IMR-90 (cell line): ENCODE data around the gene R3HDM4. TPM values are rescaled to one million over a fixed set of nuclear protein-coding genes. Genes with fewer than 3 reads are reported as not detected.

Source experiments
- ATAC-seq: fragments of 200-7000 bp; cut with Tn5 transposase; 2 replicates; pipeline ENCODE4 v1.9.1; 2020; ENCODE audit warnings: low read depth, mild to moderate bottlenecking, moderate library complexity
- BruUV-seq: library from RNA; stranded (reverse); fragments of 400-500 nt; replicated peaks from 2 replicates; lab custom pipeline; 2021; lab: Mats Ljungman, UMichigan
- CTCF ChIA-PET: fragments of 300-600 bp; formaldehyde crosslinking; extraction: SDS; loops from one replicate; lab custom pipeline; 2021; ENCODE audit warnings: antibody characterized with exemption; lab: Yijun Ruan, JAX
- POLR2A ChIA-PET: fragments of 300-600 bp; sonication (Branson Sonifier 250); formaldehyde crosslinking; loops from one replicate; lab custom pipeline; 2022; ENCODE audit warnings: antibody characterized with exemption; ENCODE audit not compliant: unreplicated experiment; lab: Charles Lee
- DNase-seq: peaks from one replicate; pipeline ENCODE4 v3.0.0; 2013
- H2AFZ ChIP-seq: replicated peaks from 2 replicates; pipeline ENCODE3; 2013; ENCODE audit warnings: low read length, mild to moderate bottlenecking; ENCODE audit not compliant: poor library complexity
- H2AK5ac ChIP-seq: 2 replicates; pipeline ENCODE4 v1.6.1; 2013; ENCODE audit warnings: low read depth, low read length, inconsistent platforms
- H2AK9ac ChIP-seq: replicated peaks from 2 replicates; pipeline ENCODE3; 2013; ENCODE audit warnings: mild to moderate bottlenecking, low read depth, low read length, moderate library complexity; ENCODE audit not compliant: poor library complexity
- H2BK120ac ChIP-seq: 2 replicates; pipeline ENCODE4 v1.6.1; 2013; ENCODE audit warnings: low read depth, low read length, inconsistent platforms
- H2BK15ac ChIP-seq: 3 replicates; pipeline ENCODE4 v1.6.1; 2013; ENCODE audit warnings: low read depth, low read length, inconsistent platforms
- H2BK20ac ChIP-seq: 2 replicates; pipeline ENCODE4 v1.6.1; 2013; ENCODE audit warnings: low read depth, mild to moderate bottlenecking, inconsistent platforms, low read length, moderate library complexity
- H2BK5ac ChIP-seq: 2 replicates; pipeline ENCODE4 v1.6.1; 2013; ENCODE audit warnings: mild to moderate bottlenecking, low read depth, low read length, inconsistent platforms; ENCODE audit not compliant: poor library complexity, severe bottlenecking
- H3K14ac ChIP-seq: replicated peaks from 2 replicates; pipeline ENCODE4 v1.6.1; 2013; ENCODE audit warnings: low read depth, low read length, inconsistent platforms
- H3K18ac ChIP-seq: 2 replicates; pipeline ENCODE4 v1.6.1; 2013; ENCODE audit warnings: low read depth, low read length, control low read depth
- H3K23ac ChIP-seq: 2 replicates; pipeline ENCODE4 v1.6.1; 2013; ENCODE audit warnings: low read depth, low read length, inconsistent platforms
- H3K27ac ChIP-seq: 2 replicates; pipeline ENCODE4 v1.5.1; 2013; ENCODE audit warnings: mild to moderate bottlenecking, control low read depth, low read length; ENCODE audit not compliant: insufficient read depth
- H3K27me3 ChIP-seq: 2 replicates; pipeline ENCODE4 v1.6.1; 2013; ENCODE audit warnings: low read length; ENCODE audit not compliant: control insufficient read depth, insufficient read depth
- H3K36me3 ChIP-seq: 2 replicates; pipeline ENCODE4 v1.6.1; 2013; ENCODE audit warnings: low read length, mixed read lengths; ENCODE audit not compliant: control insufficient read depth, insufficient read depth
- H3K4ac ChIP-seq: 2 replicates; pipeline ENCODE4 v1.6.1; 2013; ENCODE audit warnings: low read depth, low read length, inconsistent platforms
- H3K4me1 ChIP-seq: 2 replicates; pipeline ENCODE4 v1.6.1; 2013; ENCODE audit warnings: low read length, mixed read lengths; ENCODE audit not compliant: control insufficient read depth, insufficient read depth
- H3K4me2 ChIP-seq: 2 replicates; pipeline ENCODE4 v1.6.1; 2013; ENCODE audit warnings: low read depth, mild to moderate bottlenecking, control low read depth, low read length, moderate library complexity
- H3K4me3 ChIP-seq: 2 replicates; pipeline ENCODE4 v1.5.1; 2013; ENCODE audit warnings: low read depth, mild to moderate bottlenecking, control low read depth, low read length, moderate library complexity; ENCODE audit not compliant: insufficient read depth
- H3K56ac ChIP-seq: 2 replicates; pipeline ENCODE4 v1.6.1; 2013; ENCODE audit warnings: low read length, inconsistent platforms; ENCODE audit not compliant: insufficient read depth; ENCODE audit errors: extremely low read depth
- H3K79me1 ChIP-seq, 2 experiments: 2 replicates each; pipeline ENCODE4 v1.6.1; 2013; ENCODE audit warnings: low read length in 2 of 2, inconsistent platforms in 1 of 2, low read depth in 1 of 2
- H3K9ac ChIP-seq: 2 replicates; pipeline ENCODE4 v1.6.1; 2013; ENCODE audit warnings: low read depth, low read length, control low read depth
- H3K9me1 ChIP-seq: 2 replicates; pipeline ENCODE4 v1.6.1; 2013; ENCODE audit warnings: low read length, inconsistent platforms; ENCODE audit not compliant: insufficient read depth
- H3K9me3 ChIP-seq: 2 replicates; pipeline ENCODE4 v1.6.1; 2013; ENCODE audit warnings: low read length; ENCODE audit not compliant: control insufficient read depth, insufficient read depth
- H4K20me1 ChIP-seq: 2 replicates; pipeline ENCODE4 v1.6.1; 2013; ENCODE audit warnings: low read length, inconsistent platforms; ENCODE audit not compliant: insufficient read depth
- H4K5ac ChIP-seq: 2 replicates; pipeline ENCODE4 v1.6.1; 2013; ENCODE audit warnings: mild to moderate bottlenecking, low read depth, low read length, control low read depth
- H4K8ac ChIP-seq, 2 experiments: 2 replicates each; pipeline ENCODE4 v1.6.1; 2013; ENCODE audit warnings: low read depth in 2 of 2, low read length in 2 of 2, control low read depth in 1 of 2, inconsistent platforms in 1 of 2
- H4K91ac ChIP-seq: 2 replicates; pipeline ENCODE4 v1.6.1; 2013; ENCODE audit warnings: low read depth, low read length, inconsistent platforms; ENCODE audit not compliant: insufficient read depth
- BHLHE40 ChIP-seq: fragments of 150-350 bp; IDR thresholded peaks from 2 replicates; pipeline ENCODE4 v1.6.1; 2016; ENCODE audit warnings: mild to moderate bottlenecking, low read depth, low read length
- CEBPB ChIP-seq: IDR thresholded peaks from 2 replicates; pipeline ENCODE4 v1.6.1; 2012; ENCODE audit warnings: low read depth, low read length, improper control_type of control experiment
- CHD1 ChIP-seq: IDR thresholded peaks from 2 replicates; pipeline ENCODE4 v1.6.1; 2012; ENCODE audit warnings: low read depth, low read length, improper control_type of control experiment
- FOS ChIP-seq: fragments of 150-350 bp; IDR thresholded peaks from 2 replicates; pipeline ENCODE4 v1.6.1; 2016; ENCODE audit warnings: low read depth, low read length
- MAFK ChIP-seq: IDR thresholded peaks from 2 replicates; pipeline ENCODE4 v1.6.1; 2012; ENCODE audit warnings: low read depth, low read length, improper control_type of control experiment
- MAZ ChIP-seq: IDR thresholded peaks from 2 replicates; pipeline ENCODE4 v1.6.1; 2012; ENCODE audit warnings: low read depth, mild to moderate bottlenecking, low read length, improper control_type of control experiment, moderate library complexity, borderline replicate concordance
- MXI1 ChIP-seq: IDR thresholded peaks from 2 replicates; pipeline ENCODE4 v1.6.1; 2012; ENCODE audit warnings: low read depth, mild to moderate bottlenecking, low read length, moderate library complexity, borderline replicate concordance
- NFE2L2 ChIP-seq: fragments of 150-350 bp; IDR thresholded peaks from 2 replicates; pipeline ENCODE4 v1.6.1; 2016; ENCODE audit warnings: low read depth, mild to moderate bottlenecking, low read length
- POLR2A ChIP-seq: IDR thresholded peaks from 2 replicates; pipeline ENCODE4 v1.6.1; 2012; ENCODE audit warnings: mild to moderate bottlenecking, low read depth, low read length
- RAD21 ChIP-seq: IDR thresholded peaks from 2 replicates; pipeline ENCODE4 v1.6.1; 2012; ENCODE audit warnings: low read length, improper control_type of control experiment
- RCOR1 ChIP-seq: IDR thresholded peaks from 2 replicates; pipeline ENCODE4 v1.6.1; 2012; ENCODE audit warnings: mild to moderate bottlenecking, low read length, improper control_type of control experiment; ENCODE audit not compliant: insufficient replicate concordance
- RFX5 ChIP-seq: IDR thresholded peaks from 2 replicates; pipeline ENCODE4 v1.8.0; 2012; ENCODE audit warnings: low read depth, mild to moderate bottlenecking, low read length, moderate library complexity
- SMC3 ChIP-seq: fragments of 150-350 bp; IDR thresholded peaks from 2 replicates; pipeline ENCODE4 v1.6.1; 2016; ENCODE audit warnings: low read depth, mild to moderate bottlenecking, antibody characterized with exemption, low read length, moderate library complexity
- WGBS, 2 experiments: methylation state at CpG; one replicate each; pipeline versions ENCODE4 v1.1.5 to v1.1.7; 2013; ENCODE audit warnings: missing lambda C conversion rate in 2 of 2; ENCODE audit not compliant: insufficient read length in 1 of 2; ENCODE audit errors: extremely low coverage in 2 of 2; 5-methylcytosine and 5-hydroxymethylcytosine counted together
- dilution Hi-C: fragments of 300-500 bp; cut with HindIII; formaldehyde crosslinking; loops from one replicate; pipeline ENCODE4 v1.14.3; 2018; ENCODE audit warnings: low sequenced_read_pairs; ENCODE audit not compliant: unreplicated experiment
- in situ Hi-C: fragments of 300-500 bp; cut with MboI; formaldehyde crosslinking; loops from 3 replicates; pipeline ENCODE4 v1.14.3; 2019; ENCODE audit warnings: low sequenced_read_pairs, inconsistent platforms, mixed read lengths
- intact Hi-C: fragments of 100-400 bp; cut with micrococcal nuclease; formaldehyde crosslinking; loops from 2 replicates; pipeline ENCODE4 v1.10.0; 2022
- polyA plus RNA-seq, 3 experiments: library from polyadenylated mRNA; depleted of rRNA; stranded (reverse); fragments of >200 nt; gene quantifications; 2 replicates each; pipeline ENCODE4 v1.2.3, GENCODE V29; 2012; ENCODE audit warnings: low replicate concordance in 1 of 3
- total RNA-seq: library from RNA; depleted of rRNA; stranded (reverse); fragments of >200 nt; gene quantifications from 2 replicates; pipeline ENCODE4 v1.2.3, GENCODE V29; 2012
- TF ChIP-seq, protein P1 (sequence below): fragments of 150-350 bp; IDR thresholded peaks from 2 replicates; pipeline ENCODE4 v1.6.1; 2017; ENCODE audit warnings: mild to moderate bottlenecking, antibody characterized with exemption, low read length, low read depth
- TF ChIP-seq, protein P2 (sequence below): fragments of 150-350 bp; IDR thresholded peaks from 2 replicates; pipeline ENCODE4 v1.6.1; 2016; ENCODE audit warnings: low read depth, mild to moderate bottlenecking, low read length, moderate library complexity, borderline replicate concordance

R3HDM4 gene
- total and polyA plus RNA-seq, 2 of the 4 experiments (the other 2 are of a cell fraction): 9.0 to 51.5 TPM

DNA sequence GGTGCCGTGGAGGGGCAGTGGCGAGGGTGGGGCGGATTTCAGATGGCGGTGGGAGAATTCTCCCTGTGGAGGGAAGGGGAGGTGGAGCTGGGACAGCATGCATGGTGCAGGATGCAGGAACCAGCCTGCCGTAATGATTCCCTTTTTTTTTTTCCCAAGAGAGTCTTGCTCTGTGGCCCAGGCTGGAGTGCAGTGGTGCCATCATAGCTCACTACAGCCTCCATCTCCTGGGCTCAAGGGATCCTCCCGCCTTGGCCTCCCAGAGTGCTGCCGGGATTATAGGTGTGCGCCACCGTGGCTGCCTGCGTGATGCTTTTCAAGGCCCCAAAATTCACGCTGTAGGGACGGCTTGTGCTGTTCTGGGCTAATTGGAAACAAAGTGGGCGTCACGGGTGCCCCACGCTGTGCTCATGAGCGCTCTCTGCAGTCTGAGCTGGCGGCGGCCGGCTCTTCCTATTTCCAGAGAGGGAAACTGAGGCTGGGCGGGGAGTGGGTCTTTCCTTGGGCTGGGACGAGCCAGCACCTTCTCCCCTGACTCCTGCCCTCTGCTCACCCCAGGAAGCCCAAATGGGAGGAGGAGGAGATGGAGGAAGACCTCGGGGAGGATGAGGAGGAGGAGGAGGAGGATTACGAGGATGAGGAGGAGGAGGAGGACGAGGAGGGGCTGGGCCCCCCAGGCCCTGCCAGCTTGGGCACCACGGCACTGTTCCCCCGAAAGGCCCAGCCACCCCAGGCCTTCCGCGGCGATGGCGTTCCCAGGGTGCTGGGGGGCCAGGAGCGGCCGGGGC, 19.0 kb upstream of the R3HDM4 start:
- dilution Hi-C loops: no loop called here
- BruUV-seq: no TSS peak
- TF ChIP-seq NFE2L2 (no peak), MXI1 (no peak), FOS (no peak), RAD21 (no peak), BHLHE40 (no peak), RFX5 (no peak), CHD1 (no peak), MAFK (no peak), CEBPB (no peak), POLR2A (no peak), SMC3 (no peak), RCOR1 (no peak), MAZ (no peak)
- TF ChIP-seq, protein P1, sequence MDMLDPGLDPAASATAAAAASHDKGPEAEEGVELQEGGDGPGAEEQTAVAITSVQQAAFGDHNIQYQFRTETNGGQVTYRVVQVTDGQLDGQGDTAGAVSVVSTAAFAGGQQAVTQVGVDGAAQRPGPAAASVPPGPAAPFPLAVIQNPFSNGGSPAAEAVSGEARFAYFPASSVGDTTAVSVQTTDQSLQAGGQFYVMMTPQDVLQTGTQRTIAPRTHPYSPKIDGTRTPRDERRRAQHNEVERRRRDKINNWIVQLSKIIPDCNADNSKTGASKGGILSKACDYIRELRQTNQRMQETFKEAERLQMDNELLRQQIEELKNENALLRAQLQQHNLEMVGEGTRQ: no peak
- TF ChIP-seq, protein P2, sequence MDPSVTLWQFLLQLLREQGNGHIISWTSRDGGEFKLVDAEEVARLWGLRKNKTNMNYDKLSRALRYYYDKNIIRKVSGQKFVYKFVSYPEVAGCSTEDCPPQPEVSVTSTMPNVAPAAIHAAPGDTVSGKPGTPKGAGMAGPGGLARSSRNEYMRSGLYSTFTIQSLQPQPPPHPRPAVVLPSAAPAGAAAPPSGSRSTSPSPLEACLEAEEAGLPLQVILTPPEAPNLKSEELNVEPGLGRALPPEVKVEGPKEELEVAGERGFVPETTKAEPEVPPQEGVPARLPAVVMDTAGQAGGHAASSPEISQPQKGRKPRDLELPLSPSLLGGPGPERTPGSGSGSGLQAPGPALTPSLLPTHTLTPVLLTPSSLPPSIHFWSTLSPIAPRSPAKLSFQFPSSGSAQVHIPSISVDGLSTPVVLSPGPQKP: no peak

More for the DNA sequence above, 19.0 kb upstream of the R3HDM4 start:
- intact Hi-C loops: loop anchor here (2.0 kb wide), 1 partner anchor 31 kb away; no protein-coding TSS in a partner anchor
- Histone ChIP-seq H2BK5ac (peak overlapping the region; percentile 97), H4K5ac (peak overlapping the region; percentile 51), H3K79me1 (peaks cover 19 to 61% of the 10 kb centered on the region in 2 experiments), H3K27me3 (no peaks in the 10 kb centered on the region), H3K27ac (peak overlapping the region; percentile 98), H2AK9ac (peak overlapping the region; percentile 99), H3K9ac (peak overlapping the region; percentile 67; the same call in 1 of the 2 replicates), H2BK120ac (peak overlapping the region; percentile 97), H2AFZ (peak overlapping the region; percentile 84), H3K4me1 (peaks cover 33% of the 10 kb centered on the region), H3K4me3 (no peak overlapping the region), H3K4ac (peak overlapping the region; percentile 99), H3K9me1 (peaks cover under 1% of the 10 kb centered on the region; the same call in 1 of the 2 replicates), H4K8ac (peak overlapping the region; percentile 87 to 94), H3K36me3 (peaks cover 48% of the 10 kb centered on the region), H2AK5ac (peak overlapping the region; percentile 96), H3K14ac (peak overlapping the region; percentile 79), H4K91ac (peak overlapping the region; percentile 96), H3K18ac (no peak overlapping the region; the same call in 1 of the 2 replicates), H3K56ac (no peak overlapping the region; the same call in 1 of the 2 replicates), H2BK15ac (peak overlapping the region; percentile 65; the same call in 1 of the 3 replicates), H3K4me2 (peak overlapping the region; percentile 5; the same call in 1 of the 2 replicates), H3K9me3 (no peaks in the 10 kb centered on the region), H4K20me1 (peaks cover 24% of the 10 kb centered on the region), H2BK20ac (peak overlapping the region; percentile 89; the same call in 1 of the 2 replicates), H3K23ac (peak overlapping the region; percentile 78; the same call in 1 of the 2 replicates)
- POLR2A ChIA-PET: interaction anchor here (0.9 kb wide), 1 partner anchor 24 kb away, joined by 3 read pairs; no protein-coding TSS in a partner anchor
- CTCF ChIA-PET: no interaction called here
- ATAC-seq: no peak
- no peak for DNase-seq
- WGBS, 2 experiments: 97% methylated on average over 5 of the region's 32 CpGs; no CpG with 5 or more reads in 1 of the 2 experiments
- in situ Hi-C loops: no loop called here
